Stomach smooth muscle (tissue), 2 donors: ENCODE results near the gene DNAJC22.

Experiments
- H3K27ac ChIP-seq: one replicate; pipeline ENCODE4 v1.7.0; 2013; ENCODE audit warnings: mild to moderate bottlenecking, low read length, inconsistent platforms
- H3K27me3 ChIP-seq, 2 donors: one replicate each; pipeline ENCODE4 v1.7.0; 2013; ENCODE audit warnings: low read length in 2 of 2; ENCODE audit not compliant: insufficient read depth in 2 of 2, control insufficient read depth in 1 of 2
- H3K36me3 ChIP-seq, 2 donors: one replicate each; pipeline ENCODE4 v1.7.0; 2013; ENCODE audit warnings: low read length in 2 of 2; ENCODE audit not compliant: control insufficient read depth in 2 of 2, insufficient read depth in 2 of 2
- H3K4me1 ChIP-seq: one replicate; pipeline ENCODE4 v1.7.0; 2013; ENCODE audit warnings: low read length; ENCODE audit not compliant: control insufficient read depth, insufficient read depth
- H3K4me3 ChIP-seq, 2 donors: one replicate each; pipeline ENCODE4 v1.7.0; 2013; ENCODE audit warnings: low read length in 2 of 2
- H3K9ac ChIP-seq, 2 donors: one replicate each; pipeline ENCODE4 v1.7.0; 2013; ENCODE audit warnings: low read length in 2 of 2, mild to moderate bottlenecking in 1 of 2
- H3K9me3 ChIP-seq, 2 donors: one replicate each; pipeline ENCODE4 v1.7.0; 2013; ENCODE audit warnings: low read length in 2 of 2; ENCODE audit not compliant: control insufficient read depth in 2 of 2
- donor health status: healthy.
- donor health status: Pancreatic carcinoma.

The DNAJC22 gene

DNA sequence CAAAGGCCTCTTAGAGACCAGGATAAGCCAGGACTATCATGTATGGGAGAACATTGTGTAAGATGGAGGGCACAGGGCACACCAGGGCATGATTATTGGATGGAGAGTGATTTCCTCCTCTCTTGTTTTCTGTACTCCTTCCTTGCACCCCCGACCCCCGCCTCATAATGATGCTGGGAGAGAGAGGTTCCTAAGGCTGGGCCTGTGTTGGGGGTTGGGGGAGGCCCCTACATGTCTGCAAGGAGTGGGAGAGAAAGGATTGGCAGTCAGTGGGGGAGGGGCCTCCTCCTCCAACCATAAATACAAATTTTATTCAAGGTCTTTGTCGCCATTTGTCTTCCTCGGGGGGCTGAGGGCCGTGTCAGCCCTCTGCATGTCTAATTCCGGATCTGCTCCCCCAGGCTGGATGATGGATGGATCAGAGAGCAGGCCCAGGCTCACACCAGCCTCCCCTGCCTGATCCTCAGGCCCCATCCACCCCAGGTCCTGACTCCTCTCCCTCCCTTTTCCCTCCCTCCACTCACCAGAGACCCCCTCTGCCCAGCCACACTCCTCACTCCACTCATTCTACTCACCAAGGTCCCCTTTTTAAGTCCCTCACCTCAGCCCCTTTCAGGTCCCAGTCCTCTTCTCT is 7.7 kb upstream of the DNAJC22 start:
- no peak overlapping the region for H3K4me3 ChIP-seq
- H3K9ac ChIP-seq: no peak overlapping the region
- peaks cover 32% of the 10 kb centered on the region for H3K4me1 ChIP-seq
- H3K27me3 ChIP-seq: peaks cover 44 to 83% of the 10 kb centered on the region in 2 donors
- H3K27ac ChIP-seq: no peak overlapping the region
- H3K36me3 ChIP-seq: no peaks in the 10 kb centered on the region
- H3K9me3 ChIP-seq: no peaks in the 10 kb centered on the region

DNA sequence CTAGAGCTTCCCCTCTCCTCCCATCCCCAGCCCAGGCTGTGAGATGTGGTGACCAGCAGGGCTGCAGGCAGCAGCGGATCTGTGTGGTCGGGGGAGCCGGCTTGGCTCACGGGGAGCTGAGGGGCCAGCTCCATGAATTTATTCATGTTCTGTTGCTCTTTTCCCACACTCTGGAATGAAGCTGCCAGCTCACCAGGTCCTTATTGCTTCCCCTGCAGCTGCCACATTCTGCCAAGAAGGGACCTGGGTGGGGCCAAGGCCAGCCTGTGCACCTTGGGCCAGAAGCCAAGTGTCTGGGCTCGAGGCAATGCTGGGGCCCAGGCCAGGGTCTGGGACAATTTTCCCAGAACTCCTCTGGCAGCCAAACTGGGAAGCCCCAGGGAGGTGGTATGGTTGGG is 7.2 kb upstream of the DNAJC22 start:
- H3K9me3 ChIP-seq: no peaks in the 10 kb centered on the region
- peaks cover 32% of the 10 kb centered on the region for H3K4me1 ChIP-seq
- H3K27ac ChIP-seq: no peak overlapping the region
- no peak overlapping the region for H3K9ac ChIP-seq
- no peak overlapping the region for H3K4me3 ChIP-seq
- peaks cover 46 to 82% of the 10 kb centered on the region in 2 donors for H3K27me3 ChIP-seq
- H3K36me3 ChIP-seq: no peaks in the 10 kb centered on the region

- Histone ChIP-seq H3K9ac (no peak overlapping the region), H3K4me1 (peaks cover 37% of the 10 kb centered on the region), H3K9me3 (no peaks in the 10 kb centered on the region), H3K27me3 (peaks cover 38 to 80% of the 10 kb centered on the region in 2 donors), H3K4me3 (no peak overlapping the region), H3K27ac (no peak overlapping the region), H3K36me3 (no peaks in the 10 kb centered on the region)
These were observed 6.4 kb upstream of the DNAJC22 start for GRCh38 chr12:49340095-49340870.

DNA sequence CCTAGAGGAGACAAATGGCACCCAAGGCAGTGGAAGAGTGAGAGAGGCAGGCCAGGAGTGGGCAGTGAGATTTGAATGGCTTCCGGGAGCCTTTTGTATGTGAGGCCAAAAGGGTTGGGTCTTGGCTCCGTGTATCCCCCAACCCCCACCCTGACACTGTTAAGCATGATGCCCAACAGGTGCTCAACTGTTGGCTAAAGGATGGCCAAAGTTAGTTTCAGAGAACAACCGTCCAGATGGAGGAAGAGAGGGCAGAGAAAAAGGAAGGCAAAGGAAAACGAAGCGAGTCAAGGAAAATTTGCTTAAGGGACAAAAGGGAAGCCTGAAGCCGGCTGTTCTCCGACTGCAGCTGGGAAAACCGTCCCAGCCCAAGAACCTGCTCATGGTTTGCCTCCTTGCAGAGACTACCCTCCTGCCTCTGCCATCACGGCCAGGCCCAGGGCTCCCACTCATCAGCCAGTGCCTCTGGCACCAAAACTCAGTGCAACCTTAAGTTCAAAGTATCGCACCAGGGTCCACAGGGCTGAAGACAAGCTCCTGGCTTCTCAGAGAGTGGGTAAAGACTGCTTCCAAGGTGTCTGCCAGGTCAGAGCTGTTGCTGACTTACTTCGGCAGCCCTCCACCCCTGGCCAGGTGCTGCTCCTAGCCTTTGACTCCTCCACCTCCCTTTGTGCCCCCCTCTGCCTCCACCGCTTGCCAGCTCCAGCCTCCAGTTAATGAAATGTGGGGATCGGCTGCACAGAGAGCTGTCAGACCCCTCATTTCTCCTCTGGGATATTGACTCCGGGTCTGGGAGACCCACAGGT is 5.5 kb upstream of the DNAJC22 start:
- H3K27me3 ChIP-seq: peaks cover 41 to 79% of the 10 kb centered on the region in 2 donors
- H3K27ac ChIP-seq: no peak overlapping the region
- no peak overlapping the region for H3K9ac ChIP-seq
- no peaks in the 10 kb centered on the region for H3K9me3 ChIP-seq
- H3K4me3 ChIP-seq: no peak overlapping the region
- H3K36me3 ChIP-seq: no peaks in the 10 kb centered on the region
- H3K4me1 ChIP-seq: peaks cover 46% of the 10 kb centered on the region

DNA sequence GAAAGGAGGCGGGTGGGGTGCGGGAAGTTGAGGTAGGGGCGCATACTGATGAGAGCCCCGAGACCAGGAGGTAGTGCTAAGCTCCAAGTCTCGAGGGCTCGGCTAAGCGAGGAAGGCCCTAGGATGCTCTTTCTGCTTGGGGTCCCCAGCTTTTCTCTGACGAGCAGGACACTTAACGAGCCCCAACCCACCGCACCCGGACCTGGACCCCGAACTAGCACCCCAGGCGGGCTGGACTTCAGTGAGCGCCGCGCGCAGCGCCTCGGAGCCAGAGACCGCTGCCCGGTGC is 5.0 kb upstream of the DNAJC22 start:
- H3K4me1 ChIP-seq: peaks cover 48% of the 10 kb centered on the region
- no peak overlapping the region for H3K9ac ChIP-seq

GRCh38 chr12:49342066-49342913 is 4.4 kb upstream of the DNAJC22 start:
- Histone ChIP-seq H3K4me3 (peak overlapping the region; percentile 51 to 72), H3K27ac (no peak overlapping the region), H3K4me1 (peaks cover 49% of the 10 kb centered on the region), H3K9me3 (no peaks in the 10 kb centered on the region), H3K36me3 (no peaks in the 10 kb centered on the region), H3K9ac (peak overlapping the region in 1 of 2 donors; percentile 37), H3K27me3 (peaks cover 40 to 79% of the 10 kb centered on the region in 2 donors)

More for the DNA sequence above, 5.0 kb upstream of the DNAJC22 start:
- Histone ChIP-seq H3K36me3 (no peaks in the 10 kb centered on the region), H3K27ac (no peak overlapping the region), H3K27me3 (peaks cover 38 to 79% of the 10 kb centered on the region in 2 donors), H3K4me3 (peak overlapping the region; percentile 51 to 72), H3K9me3 (no peaks in the 10 kb centered on the region)

- H3K4me1 ChIP-seq: peaks cover 55% of the 10 kb centered on the region
- peak overlapping the region; percentile 29 to 37 for H3K9ac ChIP-seq
- H3K4me3 ChIP-seq: peak overlapping the region; percentile 51 to 72
- H3K9me3 ChIP-seq: no peaks in the 10 kb centered on the region
- no peak overlapping the region for H3K27ac ChIP-seq
- H3K36me3 ChIP-seq: no peaks in the 10 kb centered on the region
- H3K27me3 ChIP-seq: peaks cover 40 to 81% of the 10 kb centered on the region in 2 donors
These were observed 3.6 kb upstream of the DNAJC22 start for GRCh38 chr12:49342914-49343731.

DNA sequence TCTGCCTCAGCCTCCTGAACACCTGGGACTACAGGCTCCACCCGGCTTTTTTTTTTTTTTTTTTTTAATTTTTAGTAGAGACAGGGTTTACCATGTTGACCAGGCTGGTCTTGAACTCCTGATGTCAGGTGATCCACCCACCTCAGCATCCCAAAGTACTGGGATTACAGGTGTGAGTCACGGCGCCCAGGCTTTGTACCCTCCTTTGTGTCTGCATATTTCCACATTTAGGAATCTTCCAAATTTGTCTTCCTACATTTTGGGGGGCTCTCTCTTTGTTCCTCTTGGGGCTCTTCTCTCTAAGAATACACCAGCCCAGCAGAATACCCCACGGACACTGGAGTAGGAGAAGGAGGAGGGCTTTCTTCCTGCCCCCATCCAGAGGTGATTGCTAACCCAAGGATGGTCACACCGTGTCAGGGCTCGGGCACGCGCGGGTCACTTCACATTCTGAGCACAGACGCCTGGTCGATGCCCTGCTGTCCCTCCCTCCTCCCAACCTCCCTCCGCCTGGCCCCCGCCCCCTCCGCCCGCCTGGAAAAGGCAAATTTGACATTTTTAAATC is 2.1 kb upstream of the DNAJC22 start:
- H3K27ac ChIP-seq: no peak overlapping the region
- peaks cover 54 to 85% of the 10 kb centered on the region in 2 donors for H3K27me3 ChIP-seq
- no peak overlapping the region for H3K9ac ChIP-seq
- peaks cover 58% of the 10 kb centered on the region for H3K4me1 ChIP-seq
- no peaks in the 10 kb centered on the region for H3K9me3 ChIP-seq
- H3K4me3 ChIP-seq: no peak overlapping the region
- H3K36me3 ChIP-seq: no peaks in the 10 kb centered on the region

- peaks cover 54 to 83% of the 10 kb centered on the region in 2 donors for H3K27me3 ChIP-seq
- H3K9ac ChIP-seq: no peak overlapping the region
- no peaks in the 10 kb centered on the region for H3K36me3 ChIP-seq
- peak overlapping the region; percentile 54 to 67 for H3K4me3 ChIP-seq
- peaks cover 58% of the 10 kb centered on the region for H3K4me1 ChIP-seq
- H3K27ac ChIP-seq: no peak overlapping the region
- H3K9me3 ChIP-seq: no peaks in the 10 kb centered on the region
These were observed 1.4 kb upstream of the DNAJC22 start for GRCh38 chr12:49345051-49345824.
